Endothelial cell of umbilical vein (primary cell): Measurements from ENCODE around the gene AMPH. TPM values are rescaled to one million over a fixed set of nuclear protein-coding genes. Genes with fewer than 3 reads are reported as not detected.

Experiments used
- BruUV-seq: library from RNA; stranded (reverse); fragments of 400-500 nt; replicated peaks from 2 replicates; lab custom pipeline; 2021; lab: Mats Ljungman, UMichigan
- CTCF ChIA-PET: fragments of 300-600, 350-600 bp; sonication (Branson Sonifier 250); formaldehyde crosslinking; loops from one replicate; lab custom pipeline; 2021; ENCODE audit warnings: antibody characterized with exemption, inconsistent platforms; lab: Charles Lee
- POLR2A ChIA-PET: fragments of 300-600, 350-600 bp; sonication (Branson Sonifier 250); formaldehyde crosslinking; loops from one replicate; lab custom pipeline; 2021; ENCODE audit warnings: antibody characterized with exemption, inconsistent platforms; lab: Charles Lee
- DNase-seq: peaks from one replicate; pipeline ENCODE4 v3.0.0-alpha.2; 2011; ENCODE audit warnings: low read depth, low spot score
- FAIRE-seq: peaks from 2 replicates; lab custom pipeline; 2011; peaks lifted over from hg19 to GRCh38; lab: Jason Lieb, UNC
- H2AFZ ChIP-seq: 2 replicates; pipeline ENCODE4 v1.6.0; 2012; ENCODE audit warnings: low read depth, low read length, control low read depth, inconsistent platforms
- H3K27ac ChIP-seq: 2 replicates; pipeline ENCODE4 v1.5.1; 2011; ENCODE audit warnings: low read depth, mild to moderate bottlenecking, control low read depth, low read length, moderate library complexity; ENCODE audit not compliant: insufficient read depth
- H3K27me3 ChIP-seq, 2 experiments: 2 replicates each; pipeline versions ENCODE4 v1.6.0 to v1.6.1; 2011; ENCODE audit warnings: low read length in 2 of 2, mixed read lengths in 1 of 2; ENCODE audit not compliant: control insufficient read depth in 2 of 2, insufficient read depth in 2 of 2
- H3K36me3 ChIP-seq, 2 experiments: 2 replicates in 1 of 2; 3 replicates in 1 of 2; pipeline ENCODE4 v1.5.1; 2011; ENCODE audit warnings: low read length in 2 of 2, mild to moderate bottlenecking in 1 of 2, moderate library complexity in 1 of 2; ENCODE audit not compliant: control insufficient read depth in 2 of 2, insufficient read depth in 2 of 2; ENCODE audit errors: extremely low read depth in 1 of 2
- H3K4me1 ChIP-seq: 3 replicates; pipeline ENCODE4 v1.5.1; 2011; ENCODE audit warnings: mild to moderate bottlenecking, low read length; ENCODE audit not compliant: control insufficient read depth, insufficient read depth; ENCODE audit errors: extremely low read depth
- H3K4me2 ChIP-seq: 2 replicates; pipeline ENCODE4 v1.6.1; 2011; ENCODE audit warnings: low read length, control low read depth, mixed read lengths; ENCODE audit not compliant: insufficient read depth
- H3K4me3 ChIP-seq, 3 experiments: fragments of 200-600 bp in 1 of 3; sonication (generic), shearing (Covaris generic) in 1 of 3; replicated peaks in 1 of 3; 2 replicates each; pipeline ENCODE4 v1.5.1; 2011 to 2016; ENCODE audit warnings: control low read depth in 3 of 3, low read length in 3 of 3, mild to moderate bottlenecking in 2 of 3, inconsistent platforms in 1 of 3, low read depth in 1 of 3, moderate library complexity in 1 of 3; ENCODE audit not compliant: insufficient read depth in 1 of 3
- H3K79me2 ChIP-seq: 2 replicates; pipeline ENCODE4 v1.6.0; 2012; ENCODE audit warnings: low read length, inconsistent platforms; ENCODE audit not compliant: control insufficient read depth, insufficient read depth
- H3K9ac ChIP-seq: replicated peaks from 2 replicates; pipeline ENCODE3; 2011; ENCODE audit warnings: low read length, control low read depth; ENCODE audit not compliant: insufficient read depth; ENCODE audit errors: extremely low read depth
- H3K9me1 ChIP-seq: replicated peaks from 3 replicates; pipeline ENCODE4 v1.6.0; 2011; ENCODE audit warnings: mild to moderate bottlenecking, low read length; ENCODE audit not compliant: control insufficient read depth, insufficient read depth; ENCODE audit errors: extremely low read depth
- H3K9me3 ChIP-seq: replicated peaks from 2 replicates; pipeline ENCODE4 v1.5.1; 2012; ENCODE audit warnings: low read length, inconsistent platforms; ENCODE audit not compliant: control insufficient read depth, insufficient read depth
- H4K20me1 ChIP-seq: replicated peaks from 2 replicates; pipeline ENCODE3; 2011; ENCODE audit warnings: mild to moderate bottlenecking, low read length; ENCODE audit not compliant: control insufficient read depth, insufficient read depth; ENCODE audit errors: extremely low read depth
- EZH2 ChIP-seq: IDR thresholded peaks from 2 replicates; pipeline ENCODE4 v1.6.1; 2012; ENCODE audit warnings: borderline replicate concordance, low read depth, mild to moderate bottlenecking, moderate library complexity, low read length, inconsistent platforms; ENCODE audit not compliant: severe bottlenecking
- FOS ChIP-seq: IDR thresholded peaks from 2 replicates; pipeline ENCODE4 v1.6.1; 2011; ENCODE audit warnings: mild to moderate bottlenecking, low read length, moderate library complexity, borderline replicate concordance; ENCODE audit not compliant: insufficient read depth
- GATA2 ChIP-seq: IDR thresholded peaks from 2 replicates; pipeline ENCODE4 v1.7.0; 2011; ENCODE audit warnings: low read depth, mild to moderate bottlenecking, moderate library complexity, mixed read lengths, low read length; ENCODE audit not compliant: insufficient read length, insufficient read depth
- JUN ChIP-seq: IDR thresholded peaks from 2 replicates; pipeline ENCODE4 v1.6.1; 2011; ENCODE audit warnings: borderline replicate concordance, low read depth; ENCODE audit not compliant: insufficient read length, insufficient read depth
- POLR2A ChIP-seq: IDR thresholded peaks from 2 replicates; pipeline ENCODE4 v1.6.1; 2012; ENCODE audit warnings: low read depth, mild to moderate bottlenecking, control low read depth, low read length
- POLR2AphosphoS5 ChIP-seq: IDR thresholded peaks from 2 replicates; pipeline ENCODE4 v1.6.1; 2012; ENCODE audit warnings: low read depth, mild to moderate bottlenecking, control low read depth, low read length, moderate library complexity; ENCODE audit not compliant: insufficient read depth
- dilution Hi-C: fragments of 300-500 bp; cut with MboI; formaldehyde crosslinking; loops from one replicate; pipeline ENCODE4 v1.15.0; 2019; ENCODE audit warnings: low sequenced_read_pairs; ENCODE audit not compliant: extremely low pct_ligation_motif_present
- intact Hi-C: fragments of 100-400 bp; cut with micrococcal nuclease; formaldehyde crosslinking; loops from one replicate; pipeline ENCODE4 v1.10.0; 2022
- polyA plus RNA-seq, 4 experiments: library from polyadenylated mRNA; depleted of rRNA in 3 of 4; stranded (reverse) in 3 of 4; unstranded in 1 of 4; fragments of >200 nt; gene quantifications; 2 replicates each; pipeline versions ENCODE4 v1.2.1 to v1.2.3, GENCODE V29; 2011 to 2012; ENCODE audit warnings: missing spikeins in 1 of 4
- total RNA-seq: library from RNA; stranded (reverse); gene quantifications from 2 replicates; pipeline ENCODE4 v1.2.3, GENCODE V29; 2021
- TF ChIP-seq, protein P1 (sequence below): IDR thresholded peaks from 2 replicates; pipeline ENCODE4 v1.6.1; 2011; ENCODE audit not compliant: insufficient read depth, insufficient read length
- TF ChIP-seq, protein P2 (sequence below), 2 donors: IDR thresholded peaks; 1 replicate in 1 of 2; 2 replicates in 1 of 2; pipeline ENCODE4 v1.5.1; 2011; ENCODE audit warnings: low read length in 2 of 2, mild to moderate bottlenecking in 2 of 2, moderate library complexity in 2 of 2, control low read depth in 1 of 2, inconsistent platforms in 1 of 2, low read depth in 1 of 2; ENCODE audit not compliant: insufficient read depth in 1 of 2; ENCODE audit errors: extremely low read depth in 1 of 2

The AMPH gene
- total and polyA plus RNA-seq, 2 donors (not counting 3 experiments of a cell fraction or from before 2014, with no cell fraction given): 5.2 to 9.2 TPM

DNA sequence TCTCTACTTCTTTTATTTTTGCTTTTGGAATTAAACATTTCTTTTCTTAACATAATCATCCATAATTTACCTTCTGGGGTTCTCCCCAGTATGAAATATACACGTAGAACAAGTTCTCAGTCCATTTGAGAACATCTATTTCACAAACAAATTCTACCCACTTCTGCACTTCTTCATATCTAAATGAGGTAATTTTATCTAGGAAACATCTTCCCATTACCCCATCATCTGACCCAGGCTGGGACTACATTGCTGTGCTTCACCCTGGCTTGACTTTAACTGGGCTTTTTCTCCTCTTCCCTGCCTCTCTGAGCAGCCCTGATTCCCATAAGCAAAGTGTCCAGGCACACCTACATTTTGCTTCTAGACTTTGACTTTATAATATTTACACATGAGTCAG lies 43.3 kb upstream of the AMPH start:
- Histone ChIP-seq H2AFZ (no peak overlapping the region), H3K4me2 (no peak overlapping the region), H4K20me1 (no peaks in the 10 kb centered on the region), H3K79me2 (no peaks in the 10 kb centered on the region), H3K27me3 (no peaks in the 10 kb centered on the region), H3K9me1 (no peaks in the 10 kb centered on the region), H3K27ac (no peak overlapping the region), H3K9me3 (no peaks in the 10 kb centered on the region), H3K4me1 (peaks cover 6% of the 10 kb centered on the region), H3K36me3 (no peaks in the 10 kb centered on the region), H3K4me3 (no peak overlapping the region), H3K9ac (no peak overlapping the region)
- dilution Hi-C loops (no loop called here), intact Hi-C loops (no loop called here)
- DNase-seq (no peak), FAIRE-seq (no peak)
- no TSS peak for BruUV-seq
- TF ChIP-seq, protein P1, sequence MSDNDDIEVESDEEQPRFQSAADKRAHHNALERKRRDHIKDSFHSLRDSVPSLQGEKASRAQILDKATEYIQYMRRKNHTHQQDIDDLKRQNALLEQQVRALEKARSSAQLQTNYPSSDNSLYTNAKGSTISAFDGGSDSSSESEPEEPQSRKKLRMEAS: no peak
- TF ChIP-seq POLR2AphosphoS5 (no peak), JUN (no peak), FOS (no peak), POLR2A (no peak), EZH2 (no peak), GATA2 (no peak)
- TF ChIP-seq, protein P2, sequence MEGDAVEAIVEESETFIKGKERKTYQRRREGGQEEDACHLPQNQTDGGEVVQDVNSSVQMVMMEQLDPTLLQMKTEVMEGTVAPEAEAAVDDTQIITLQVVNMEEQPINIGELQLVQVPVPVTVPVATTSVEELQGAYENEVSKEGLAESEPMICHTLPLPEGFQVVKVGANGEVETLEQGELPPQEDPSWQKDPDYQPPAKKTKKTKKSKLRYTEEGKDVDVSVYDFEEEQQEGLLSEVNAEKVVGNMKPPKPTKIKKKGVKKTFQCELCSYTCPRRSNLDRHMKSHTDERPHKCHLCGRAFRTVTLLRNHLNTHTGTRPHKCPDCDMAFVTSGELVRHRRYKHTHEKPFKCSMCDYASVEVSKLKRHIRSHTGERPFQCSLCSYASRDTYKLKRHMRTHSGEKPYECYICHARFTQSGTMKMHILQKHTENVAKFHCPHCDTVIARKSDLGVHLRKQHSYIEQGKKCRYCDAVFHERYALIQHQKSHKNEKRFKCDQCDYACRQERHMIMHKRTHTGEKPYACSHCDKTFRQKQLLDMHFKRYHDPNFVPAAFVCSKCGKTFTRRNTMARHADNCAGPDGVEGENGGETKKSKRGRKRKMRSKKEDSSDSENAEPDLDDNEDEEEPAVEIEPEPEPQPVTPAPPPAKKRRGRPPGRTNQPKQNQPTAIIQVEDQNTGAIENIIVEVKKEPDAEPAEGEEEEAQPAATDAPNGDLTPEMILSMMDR (IDR thresholded peaks at IDR 0.05; ENCODE audit: extremely low read depth in 1 of 2, insufficient read depth in 1 of 2, low read depth in 1 of 2, low read length in 2 of 2): no peak
- CTCF ChIA-PET: interaction anchor here (2.1 kb wide), 1 partner anchor 14 kb away, joined by 8 read pairs; no protein-coding TSS in a partner anchor
- POLR2A ChIA-PET: no interaction called here
